GM23248 (cell line): ENCODE measurements around the gene GTPBP6. TPM values are rescaled to one million over a fixed set of nuclear protein-coding genes. Genes with fewer than 3 reads are reported as not detected.

Experiments used
- DNase-seq: peaks from one replicate; pipeline ENCODE4 v3.0.0-alpha.2; 2015
- H2AFZ ChIP-seq: fragments of 200-600 bp; sonication (generic); 2 replicates; pipeline ENCODE4 v1.6.1; 2016; ENCODE audit warnings: antibody characterized with exemption
- H3F3A ChIP-seq: fragments of 200-600 bp; sonication (generic); 2 replicates; pipeline ENCODE4 v1.6.1; 2016; ENCODE audit warnings: mild to moderate bottlenecking, antibody characterized with exemption, mixed run types; ENCODE audit not compliant: insufficient read depth
- H3K27ac ChIP-seq: fragments of 200-600 bp; sonication (generic); 2 replicates; pipeline ENCODE4 v1.5.1; 2016; ENCODE audit warnings: mild to moderate bottlenecking
- H3K27me3 ChIP-seq: fragments of 200-600 bp; sonication (generic); replicated peaks from 2 replicates; pipeline ENCODE4 v1.6.1; 2016; ENCODE audit warnings: mild to moderate bottlenecking; ENCODE audit not compliant: insufficient read depth
- H3K36me3 ChIP-seq: fragments of 200-600 bp; sonication (generic); 2 replicates; pipeline ENCODE4 v1.6.1; 2016; ENCODE audit warnings: low read depth, mild to moderate bottlenecking
- H3K4me1 ChIP-seq: fragments of 200-600 bp; sonication (generic); 2 replicates; pipeline ENCODE4 v1.6.1; 2016; ENCODE audit warnings: mild to moderate bottlenecking; ENCODE audit not compliant: insufficient read depth
- H3K4me2 ChIP-seq: fragments of 200-600 bp; sonication (generic); one replicate; pipeline ENCODE4 v1.6.1; 2016; ENCODE audit warnings: mild to moderate bottlenecking; ENCODE audit not compliant: unreplicated experiment
- H3K4me3 ChIP-seq: fragments of 200-600 bp; sonication (generic); 2 replicates; pipeline ENCODE4 v1.5.1; 2016; ENCODE audit warnings: mild to moderate bottlenecking
- H3K79me2 ChIP-seq: fragments of 200-600 bp; sonication (generic); 2 replicates; pipeline ENCODE4 v1.6.1; 2016; ENCODE audit warnings: mild to moderate bottlenecking; ENCODE audit not compliant: insufficient read depth
- H3K9ac ChIP-seq: fragments of 200-600 bp; sonication (generic); 2 replicates; pipeline ENCODE4 v1.6.1; 2016; ENCODE audit warnings: mild to moderate bottlenecking
- H3K9me2 ChIP-seq: fragments of 200-600 bp; sonication (generic); 2 replicates; pipeline ENCODE4 v1.6.1; 2016; ENCODE audit warnings: mixed run types, mild to moderate bottlenecking, moderate library complexity; ENCODE audit not compliant: insufficient read depth
- H3K9me3 ChIP-seq: fragments of 200-600 bp; sonication (generic); one replicate; pipeline ENCODE4 v1.6.1; 2017; ENCODE audit warnings: low read depth
- H4K20me1 ChIP-seq: fragments of 200-600 bp; sonication (generic); 2 replicates; pipeline ENCODE4 v1.6.0; 2016; ENCODE audit not compliant: insufficient read depth
- EZH2 ChIP-seq: fragments of 200-600 bp; sonication (generic); IDR thresholded peaks from 2 replicates; pipeline ENCODE4 v1.6.1; 2018; ENCODE audit warnings: antibody characterized with exemption, mild to moderate bottlenecking; ENCODE audit not compliant: insufficient read depth, poor library complexity, severe bottlenecking
- EZH2phosphoT487 ChIP-seq: fragments of 200-600 bp; sonication (generic); IDR thresholded peaks from 2 replicates; pipeline ENCODE4 v1.6.1; 2018; ENCODE audit warnings: antibody characterized with exemption, moderate library complexity, mild to moderate bottlenecking, low read depth; ENCODE audit not compliant: insufficient read depth
- WGBS, 2 experiments: methylation state at CpG; one replicate each; pipeline ENCODE4 v1.1.6; 2015 to 2017; ENCODE audit warnings: low lambda C conversion rate in 2 of 2, low coverage in 1 of 2; ENCODE audit errors: missing lambda C conversion rate in 2 of 2; 5-methylcytosine and 5-hydroxymethylcytosine counted together
- in situ Hi-C: fragments of 300-500 bp; cut with MboI; formaldehyde crosslinking; loops from 2 replicates; pipeline ENCODE4 v1.15.0; 2020
- polyA plus RNA-seq: library from polyadenylated mRNA; unstranded; fragments of >200 nt; fragmentation: Nextera tagmentation; extraction: Ambion mirVana; gene quantifications from 2 replicates; pipeline ENCODE4 v1.2.1, GENCODE V29; 2016
- total RNA-seq: library from RNA; depleted of rRNA; stranded (reverse); fragments of >200 nt; shearing (Covaris generic); gene quantifications from 2 replicates; pipeline ENCODE4 v1.2.3, GENCODE V29; 2014

The GTPBP6 gene
- total and polyA plus RNA-seq, 2 experiments from 2014 or later = 28.1 to 32.4 TPM

DNA sequence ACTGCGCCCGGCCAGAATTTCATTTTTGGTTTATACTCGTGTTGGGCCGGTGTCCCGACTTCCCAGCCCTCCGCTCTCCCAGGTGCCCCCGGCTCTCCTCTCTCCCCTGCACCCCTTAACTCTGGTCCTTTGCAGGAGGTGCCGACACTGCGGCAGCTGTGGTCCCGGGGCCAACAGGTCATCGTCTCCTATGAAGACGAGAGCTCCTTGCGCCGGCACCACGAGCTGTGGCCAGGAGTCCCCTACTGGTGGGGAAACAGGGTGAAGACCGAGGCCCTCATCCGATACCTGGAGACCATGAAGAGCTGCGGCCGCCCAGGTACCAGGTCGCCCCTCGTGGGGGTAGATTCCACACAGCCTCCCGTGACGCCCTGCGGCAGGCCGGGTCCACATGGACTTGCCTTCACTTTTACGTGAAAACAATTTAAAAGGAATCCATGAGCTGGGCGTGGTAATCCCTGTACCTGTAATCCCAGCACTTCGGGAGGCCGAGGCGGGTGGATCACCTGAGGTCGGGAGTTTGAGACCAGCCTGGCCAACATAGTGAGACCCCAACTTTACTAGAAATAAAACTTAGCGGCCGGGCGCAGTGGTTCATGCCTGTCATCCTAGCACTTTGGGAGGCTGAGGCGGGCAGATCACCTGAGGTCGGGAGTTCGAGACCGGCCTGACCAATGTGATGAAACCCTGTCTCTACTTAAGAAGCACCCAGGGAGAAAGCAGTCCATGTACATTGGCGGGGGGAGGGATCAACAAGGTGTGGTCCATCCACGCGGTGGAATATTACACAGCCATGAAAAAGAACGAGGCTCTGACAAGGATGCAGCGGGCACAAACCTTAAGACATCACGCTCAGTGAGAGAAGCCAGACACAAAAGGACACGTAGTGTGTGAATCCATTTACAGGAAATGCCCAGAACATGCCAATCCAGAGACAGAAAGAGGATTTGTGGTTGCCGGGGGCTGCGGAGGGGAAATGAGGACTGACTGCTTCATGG, 25.4 kb downstream of the GTPBP6 start:
- H3K4me1 ChIP-seq = no peaks in the 10 kb centered on the region
- H3K79me2 ChIP-seq = no peaks in the 10 kb centered on the region
- no peak for TF ChIP-seq EZH2
- TF ChIP-seq EZH2phosphoT487 = no peak
- no peaks in the 10 kb centered on the region; the same call in 1 of the 2 replicates for H3K36me3 ChIP-seq
- H3K27ac ChIP-seq = no peak overlapping the region
- H3K4me2 ChIP-seq = no peak overlapping the region
- H3K27me3 ChIP-seq = no peaks in the 10 kb centered on the region
- in situ Hi-C loops = no loop called here
- no peak overlapping the region for H2AFZ ChIP-seq
- no peaks in the 10 kb centered on the region for H3F3A ChIP-seq
- H3K4me3 ChIP-seq = no peak overlapping the region
- no peak overlapping the region for H3K9ac ChIP-seq
- 95% methylated on average over 47 of the region's 47 CpGs for WGBS, 2 experiments
- no peaks in the 10 kb centered on the region for H4K20me1 ChIP-seq
- no peaks in the 10 kb centered on the region for H3K9me3 ChIP-seq
- H3K9me2 ChIP-seq = no peaks in the 10 kb centered on the region
- no peak for DNase-seq

DNA sequence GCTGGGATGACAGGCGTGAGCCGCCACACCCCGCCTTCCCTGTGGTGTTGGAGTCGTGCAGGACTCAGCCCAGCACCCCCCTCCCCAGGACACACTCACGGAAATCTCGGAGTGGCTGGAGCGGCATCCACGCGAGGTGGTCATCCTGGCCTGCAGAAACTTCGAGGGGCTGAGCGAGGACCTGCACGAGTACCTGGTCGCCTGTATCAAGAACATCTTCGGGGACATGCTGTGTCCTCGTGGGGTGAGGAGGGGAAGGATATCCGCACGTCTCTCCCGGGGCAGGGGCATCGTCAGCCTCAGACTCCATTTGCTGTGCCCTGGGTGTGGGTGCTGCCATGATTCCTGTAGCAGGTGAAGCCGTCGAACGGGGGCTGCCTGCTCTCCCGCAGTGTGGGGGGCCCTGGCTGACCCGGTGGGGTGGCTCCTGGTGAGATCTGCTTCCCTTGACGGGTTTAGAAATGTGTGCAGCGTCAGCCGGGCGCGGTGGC, 27.1 kb downstream of the GTPBP6 start:
- DNase-seq = no peak
- H3K27ac ChIP-seq = no peak overlapping the region
- H3K79me2 ChIP-seq = no peaks in the 10 kb centered on the region
- 98 to 99% methylated on average over 29 of the region's 29 CpGs for WGBS, 2 experiments
- H3K27me3 ChIP-seq = no peaks in the 10 kb centered on the region
- in situ Hi-C loops = no loop called here
- no peak overlapping the region for H3K4me2 ChIP-seq
- no peaks in the 10 kb centered on the region for H3K9me2 ChIP-seq
- no peaks in the 10 kb centered on the region for H3F3A ChIP-seq
- H4K20me1 ChIP-seq = no peaks in the 10 kb centered on the region
- no peak overlapping the region for H3K4me3 ChIP-seq
- H3K36me3 ChIP-seq = no peaks in the 10 kb centered on the region; the same call in 1 of the 2 replicates
- no peaks in the 10 kb centered on the region for H3K4me1 ChIP-seq
- no peak overlapping the region for H3K9ac ChIP-seq
- H3K9me3 ChIP-seq = no peaks in the 10 kb centered on the region
- H2AFZ ChIP-seq = no peak overlapping the region
- TF ChIP-seq EZH2phosphoT487 = no peak
- TF ChIP-seq EZH2 = no peak

DNA sequence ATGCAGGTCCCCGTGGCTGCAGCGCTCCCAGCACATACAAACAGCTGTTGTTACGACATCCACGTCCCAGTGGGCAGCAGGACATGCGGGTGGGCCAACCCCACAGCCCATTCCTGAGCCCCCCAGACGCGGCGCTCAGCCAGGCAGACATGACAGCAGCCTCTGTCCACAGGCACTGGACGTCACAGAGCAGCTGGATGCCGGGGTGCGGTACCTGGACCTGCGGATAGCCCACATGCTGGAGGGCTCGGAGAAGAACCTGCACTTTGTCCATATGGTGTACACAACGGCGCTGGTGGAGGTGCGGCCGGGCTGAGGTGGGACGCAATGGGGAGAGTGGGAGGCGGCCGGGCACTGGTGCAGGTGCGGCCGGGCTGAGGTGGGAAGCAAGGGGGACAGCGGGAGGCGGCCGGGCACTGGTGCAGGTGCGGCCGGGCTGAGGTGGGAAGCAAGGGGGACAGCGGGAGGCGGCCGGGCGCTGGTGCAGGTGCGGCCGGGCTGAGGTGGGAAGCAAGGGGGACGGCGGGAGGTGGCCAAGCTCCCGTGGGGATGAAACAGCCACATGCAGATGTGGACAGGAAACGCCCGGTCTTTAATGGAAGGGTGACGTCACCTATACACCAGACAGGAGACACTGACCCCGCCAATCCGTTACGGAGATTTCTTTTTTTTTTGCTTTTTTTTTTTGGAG, 28.0 kb downstream of the GTPBP6 start:
- TF ChIP-seq EZH2 = no peak
- no peak for TF ChIP-seq EZH2phosphoT487
- H3K79me2 ChIP-seq = no peaks in the 10 kb centered on the region
- in situ Hi-C loops = no loop called here
- no peaks in the 10 kb centered on the region for H3K9me3 ChIP-seq
- no peaks in the 10 kb centered on the region for H3K36me3 ChIP-seq
- H3K9ac ChIP-seq = no peak overlapping the region
- DNase-seq = no peak
- H4K20me1 ChIP-seq = no peaks in the 10 kb centered on the region
- no peaks in the 10 kb centered on the region for H3K9me2 ChIP-seq
- no peak overlapping the region for H3K27ac ChIP-seq
- H3K4me2 ChIP-seq = no peak overlapping the region
- no peaks in the 10 kb centered on the region for H3K27me3 ChIP-seq
- no peak overlapping the region for H3K4me3 ChIP-seq
- H3F3A ChIP-seq = no peaks in the 10 kb centered on the region
- no peaks in the 10 kb centered on the region for H3K4me1 ChIP-seq
- WGBS, 2 experiments = 90 to 93% methylated on average over 26 to 36 of the region's 42 CpGs
- H2AFZ ChIP-seq = no peak overlapping the region

DNA sequence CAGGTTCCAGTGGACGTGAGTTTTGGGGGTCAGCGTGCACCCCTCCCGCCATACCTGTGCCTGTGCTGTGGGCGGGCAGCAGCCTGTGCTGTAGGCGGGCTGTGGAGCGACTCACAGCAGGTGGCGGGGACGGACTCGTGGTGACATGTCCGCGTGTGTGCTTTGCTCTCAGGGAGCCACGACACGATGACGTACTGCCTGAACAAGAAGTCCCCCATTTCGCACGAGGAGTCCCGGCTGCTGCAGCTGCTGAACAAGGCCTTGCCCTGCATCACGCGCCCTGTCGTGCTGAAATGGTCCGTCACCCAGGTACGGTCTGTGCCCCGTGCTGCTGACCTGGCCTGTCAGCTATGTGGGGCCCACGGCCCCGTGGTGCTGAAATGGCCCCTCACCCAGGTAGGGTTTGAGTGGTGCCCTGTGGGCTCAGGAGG, 30.0 kb downstream of the GTPBP6 start:
- no peak overlapping the region for H3K9ac ChIP-seq
- no peaks in the 10 kb centered on the region for H3K9me2 ChIP-seq
- H3K4me1 ChIP-seq = no peaks in the 10 kb centered on the region
- H3K9me3 ChIP-seq = no peaks in the 10 kb centered on the region
- no peak overlapping the region for H2AFZ ChIP-seq
- in situ Hi-C loops = no loop called here
- TF ChIP-seq EZH2 = no peak
- no peak for TF ChIP-seq EZH2phosphoT487
- H3K27ac ChIP-seq = no peak overlapping the region
- H3K4me2 ChIP-seq = no peak overlapping the region
- DNase-seq = no peak
- no peaks in the 10 kb centered on the region for H3K79me2 ChIP-seq
- no peak overlapping the region for H3K4me3 ChIP-seq
- 93 to 95% methylated on average over 25 of the region's 25 CpGs for WGBS, 2 experiments
- no peaks in the 10 kb centered on the region for H4K20me1 ChIP-seq
- H3F3A ChIP-seq = 0 out of 2 replicates have a peak, but pooled peaks cover 7% of the 10 kb centered on the region
- no peaks in the 10 kb centered on the region for H3K36me3 ChIP-seq
- H3K27me3 ChIP-seq = no peaks in the 10 kb centered on the region
